GM12878 (cell line): Measurements from ENCODE around the gene ANGEL2.

Source experiments
- CHD2 ChIP-seq: IDR thresholded peaks from 2 replicates; pipeline ENCODE4 v1.6.1; 2011; ENCODE audit warnings: low read depth, low read length, improper control_type of control experiment, borderline replicate concordance
- EED ChIP-seq: sonication (generic); IDR thresholded peaks from 2 replicates; pipeline ENCODE4 v1.6.1; 2016; ENCODE audit warnings: antibody characterized with exemption, low read depth
- EGR1 ChIP-seq, 2 experiments: IDR thresholded peaks; 1 replicate in 1 of 2; 2 replicates in 1 of 2; pipeline ENCODE4 v1.6.1; 2011 to 2012; ENCODE audit warnings: low read depth in 2 of 2, low read length in 2 of 2, borderline replicate concordance in 1 of 2, mild to moderate bottlenecking in 1 of 2, moderate library complexity in 1 of 2
- MXI1 ChIP-seq: fragments of 150-350 bp; IDR thresholded peaks from 2 replicates; pipeline ENCODE4 v1.6.1; 2011; ENCODE audit warnings: low read depth, mild to moderate bottlenecking, inconsistent platforms, low read length, improper control_type of control experiment
- POLR2A ChIP-seq: IDR thresholded peaks from 2 replicates; pipeline ENCODE4 v1.6.1; 2011; ENCODE audit warnings: low read depth, mild to moderate bottlenecking, low read length
- RFX5 ChIP-seq: IDR thresholded peaks from 2 replicates; pipeline ENCODE4 v1.6.1; 2011; ENCODE audit warnings: low read depth, low read length, improper control_type of control experiment
- SP1 ChIP-seq: IDR thresholded peaks from one replicate; pipeline ENCODE4 v1.6.1; 2011; ENCODE audit warnings: low read depth, low read length
- TARDBP ChIP-seq: IDR thresholded peaks from 2 replicates; pipeline ENCODE4 v1.6.1; 2016; ENCODE audit warnings: borderline replicate concordance
- TCF7 ChIP-seq: IDR thresholded peaks from 2 replicates; pipeline ENCODE4 v1.6.1; 2014; ENCODE audit warnings: antibody characterized with exemption, borderline replicate concordance
- TF ChIP-seq, protein P1 (sequence below): IDR thresholded peaks from 2 replicates; pipeline ENCODE4 v1.6.1; 2012; ENCODE audit warnings: low read depth, low read length, improper control_type of control experiment
- TF ChIP-seq, protein P2 (sequence below), 3 experiments: IDR thresholded peaks in 2 of 3; conservative IDR thresholded peaks in 1 of 3; 2 replicates each; pipeline ENCODE4 v1.5.1; 2011; ENCODE audit warnings: low read depth in 3 of 3, low read length in 3 of 3, mild to moderate bottlenecking in 3 of 3, control low read depth in 2 of 3, moderate library complexity in 2 of 3, inconsistent platforms in 1 of 3, mixed read lengths in 1 of 3; ENCODE audit not compliant: control insufficient read depth in 2 of 3, insufficient read depth in 1 of 3; ENCODE audit errors: extremely low read depth in 1 of 3
- TF ChIP-seq, protein P3 (sequence below): fragments of 450-650 bp; formaldehyde crosslinking; IDR thresholded peaks from 2 replicates; pipeline ENCODE4 v1.4.0; 2020; ENCODE audit warnings: mild to moderate bottlenecking, moderate library complexity
- TF ChIP-seq, protein P4 (sequence below): IDR thresholded peaks from 2 replicates; pipeline ENCODE4 v1.6.1; 2011; ENCODE audit warnings: low read depth, low read length, improper control_type of control experiment, borderline replicate concordance

DNA sequence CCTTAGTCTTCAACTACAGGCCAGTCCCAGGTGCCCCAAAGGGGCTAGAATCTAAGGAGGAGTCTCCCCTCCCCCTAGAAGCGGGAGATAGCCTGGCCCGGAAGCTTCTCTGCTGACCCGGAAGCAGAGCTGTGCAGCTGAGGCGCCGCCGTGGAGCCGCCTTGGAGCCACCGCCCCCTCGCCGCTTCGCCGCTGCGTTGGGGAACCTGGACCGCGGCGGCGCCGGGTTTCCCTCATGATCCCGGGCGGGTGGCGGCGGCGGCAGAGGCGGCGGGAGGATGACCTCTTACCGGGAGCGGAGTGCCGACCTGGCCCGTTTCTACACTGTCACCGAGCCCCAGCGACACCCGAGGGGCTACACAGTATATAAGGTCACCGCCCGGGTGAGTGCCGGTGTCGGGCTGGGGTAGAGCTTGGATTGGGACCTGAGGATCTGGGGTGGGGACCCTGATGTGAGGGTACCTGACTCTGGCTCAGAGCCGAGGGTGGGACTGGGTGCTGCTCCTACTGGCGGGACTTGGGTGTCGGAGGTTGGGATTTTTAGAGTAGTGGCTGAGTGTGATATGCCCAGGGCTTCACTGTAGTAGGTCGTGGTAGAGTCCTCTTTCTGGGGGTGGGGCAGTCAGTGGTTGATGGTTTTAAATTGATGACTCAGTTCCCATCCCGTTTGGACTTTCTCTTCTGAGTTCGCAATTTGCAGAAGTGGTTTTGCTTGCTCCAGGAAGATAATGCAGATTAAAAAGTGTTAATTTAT is 35.6 kb upstream of the ANGEL2 start, which contains the start of gene RPS6KC1:
- TF ChIP-seq POLR2A (peak; percentile 85), EED (no peak), TCF7 (no peak), EGR1 (IDR thresholded peaks at IDR 0.05; ENCODE audit: borderline replicate concordance in 1 of 2, low read depth in 2 of 2, low read length in 2 of 2) (peak in 1 of 2 experiments; percentile 64; a peak in 1 of 3 replicates), TARDBP (no peak), CHD2 (peak; percentile 84), SP1 (no peak), RFX5 (no peak), MXI1 (peak; percentile 73)
- TF ChIP-seq, protein P1, sequence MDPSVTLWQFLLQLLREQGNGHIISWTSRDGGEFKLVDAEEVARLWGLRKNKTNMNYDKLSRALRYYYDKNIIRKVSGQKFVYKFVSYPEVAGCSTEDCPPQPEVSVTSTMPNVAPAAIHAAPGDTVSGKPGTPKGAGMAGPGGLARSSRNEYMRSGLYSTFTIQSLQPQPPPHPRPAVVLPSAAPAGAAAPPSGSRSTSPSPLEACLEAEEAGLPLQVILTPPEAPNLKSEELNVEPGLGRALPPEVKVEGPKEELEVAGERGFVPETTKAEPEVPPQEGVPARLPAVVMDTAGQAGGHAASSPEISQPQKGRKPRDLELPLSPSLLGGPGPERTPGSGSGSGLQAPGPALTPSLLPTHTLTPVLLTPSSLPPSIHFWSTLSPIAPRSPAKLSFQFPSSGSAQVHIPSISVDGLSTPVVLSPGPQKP: no peak
- TF ChIP-seq, protein P2, sequence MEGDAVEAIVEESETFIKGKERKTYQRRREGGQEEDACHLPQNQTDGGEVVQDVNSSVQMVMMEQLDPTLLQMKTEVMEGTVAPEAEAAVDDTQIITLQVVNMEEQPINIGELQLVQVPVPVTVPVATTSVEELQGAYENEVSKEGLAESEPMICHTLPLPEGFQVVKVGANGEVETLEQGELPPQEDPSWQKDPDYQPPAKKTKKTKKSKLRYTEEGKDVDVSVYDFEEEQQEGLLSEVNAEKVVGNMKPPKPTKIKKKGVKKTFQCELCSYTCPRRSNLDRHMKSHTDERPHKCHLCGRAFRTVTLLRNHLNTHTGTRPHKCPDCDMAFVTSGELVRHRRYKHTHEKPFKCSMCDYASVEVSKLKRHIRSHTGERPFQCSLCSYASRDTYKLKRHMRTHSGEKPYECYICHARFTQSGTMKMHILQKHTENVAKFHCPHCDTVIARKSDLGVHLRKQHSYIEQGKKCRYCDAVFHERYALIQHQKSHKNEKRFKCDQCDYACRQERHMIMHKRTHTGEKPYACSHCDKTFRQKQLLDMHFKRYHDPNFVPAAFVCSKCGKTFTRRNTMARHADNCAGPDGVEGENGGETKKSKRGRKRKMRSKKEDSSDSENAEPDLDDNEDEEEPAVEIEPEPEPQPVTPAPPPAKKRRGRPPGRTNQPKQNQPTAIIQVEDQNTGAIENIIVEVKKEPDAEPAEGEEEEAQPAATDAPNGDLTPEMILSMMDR (IDR thresholded peaks at IDR 0.05 in 2 of 3, conservative IDR thresholded peaks at IDR 0.05 in 1 of 3; ENCODE audit: control insufficient read depth in 2 of 3, extremely low read depth in 1 of 3, insufficient read depth in 1 of 3, low read depth in 3 of 3, low read length in 3 of 3): no peak
- TF ChIP-seq, protein P3, sequence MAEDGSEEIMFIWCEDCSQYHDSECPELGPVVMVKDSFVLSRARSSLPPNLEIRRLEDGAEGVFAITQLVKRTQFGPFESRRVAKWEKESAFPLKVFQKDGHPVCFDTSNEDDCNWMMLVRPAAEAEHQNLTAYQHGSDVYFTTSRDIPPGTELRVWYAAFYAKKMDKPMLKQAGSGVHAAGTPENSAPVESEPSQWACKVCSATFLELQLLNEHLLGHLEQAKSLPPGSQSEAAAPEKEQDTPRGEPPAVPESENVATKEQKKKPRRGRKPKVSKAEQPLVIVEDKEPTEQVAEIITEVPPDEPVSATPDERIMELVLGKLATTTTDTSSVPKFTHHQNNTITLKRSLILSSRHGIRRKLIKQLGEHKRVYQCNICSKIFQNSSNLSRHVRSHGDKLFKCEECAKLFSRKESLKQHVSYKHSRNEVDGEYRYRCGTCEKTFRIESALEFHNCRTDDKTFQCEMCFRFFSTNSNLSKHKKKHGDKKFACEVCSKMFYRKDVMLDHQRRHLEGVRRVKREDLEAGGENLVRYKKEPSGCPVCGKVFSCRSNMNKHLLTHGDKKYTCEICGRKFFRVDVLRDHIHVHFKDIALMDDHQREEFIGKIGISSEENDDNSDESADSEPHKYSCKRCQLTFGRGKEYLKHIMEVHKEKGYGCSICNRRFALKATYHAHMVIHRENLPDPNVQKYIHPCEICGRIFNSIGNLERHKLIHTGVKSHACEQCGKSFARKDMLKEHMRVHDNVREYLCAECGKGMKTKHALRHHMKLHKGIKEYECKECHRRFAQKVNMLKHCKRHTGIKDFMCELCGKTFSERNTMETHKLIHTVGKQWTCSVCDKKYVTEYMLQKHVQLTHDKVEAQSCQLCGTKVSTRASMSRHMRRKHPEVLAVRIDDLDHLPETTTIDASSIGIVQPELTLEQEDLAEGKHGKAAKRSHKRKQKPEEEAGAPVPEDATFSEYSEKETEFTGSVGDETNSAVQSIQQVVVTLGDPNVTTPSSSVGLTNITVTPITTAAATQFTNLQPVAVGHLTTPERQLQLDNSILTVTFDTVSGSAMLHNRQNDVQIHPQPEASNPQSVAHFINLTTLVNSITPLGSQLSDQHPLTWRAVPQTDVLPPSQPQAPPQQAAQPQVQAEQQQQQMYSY: no peak
- TF ChIP-seq, protein P4, sequence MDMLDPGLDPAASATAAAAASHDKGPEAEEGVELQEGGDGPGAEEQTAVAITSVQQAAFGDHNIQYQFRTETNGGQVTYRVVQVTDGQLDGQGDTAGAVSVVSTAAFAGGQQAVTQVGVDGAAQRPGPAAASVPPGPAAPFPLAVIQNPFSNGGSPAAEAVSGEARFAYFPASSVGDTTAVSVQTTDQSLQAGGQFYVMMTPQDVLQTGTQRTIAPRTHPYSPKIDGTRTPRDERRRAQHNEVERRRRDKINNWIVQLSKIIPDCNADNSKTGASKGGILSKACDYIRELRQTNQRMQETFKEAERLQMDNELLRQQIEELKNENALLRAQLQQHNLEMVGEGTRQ: no peak
